Nephron (organoid): ENCODE data around the gene ADAMTSL3.

Source experiments
- H3K27ac Mint-ChIP-seq, 3 experiments: 2 replicates each; pipeline ENCODE4 v1.8.0; 2020; ENCODE audit warnings: mixed read lengths in 3 of 3, mild to moderate bottlenecking in 2 of 3, moderate library complexity in 1 of 3
- H3K27me3 Mint-ChIP-seq: 2 replicates; pipeline ENCODE4 v1.8.0; 2021; ENCODE audit warnings: low read depth, mild to moderate bottlenecking, moderate library complexity, mixed read lengths
- H3K36me3 Mint-ChIP-seq: 2 replicates; pipeline ENCODE4 v1.8.0; 2020; ENCODE audit warnings: low read depth, mixed read lengths
- H3K4me1 Mint-ChIP-seq: 2 replicates; pipeline ENCODE4 v1.8.0; 2020; ENCODE audit warnings: mixed read lengths
- H3K4me3 Mint-ChIP-seq, 3 experiments: 2 replicates each; pipeline ENCODE4 v1.8.0; 2020; ENCODE audit warnings: mild to moderate bottlenecking in 3 of 3, mixed read lengths in 3 of 3, moderate library complexity in 2 of 3
- H3K9me3 Mint-ChIP-seq: 2 replicates; pipeline ENCODE4 v1.8.0; 2020; ENCODE audit warnings: mixed read lengths
- TF ChIP-seq, protein P1 (sequence below), 3 experiments: fragments of 200-600 bp; sonication (generic); IDR thresholded peaks; one replicate each; pipeline ENCODE4 v1.5.0; 2021; ENCODE audit warnings: antibody characterized with exemption in 3 of 3; ENCODE audit not compliant: unreplicated experiment in 3 of 3

Gene ADAMTSL3

GRCh38 chr15:83930392-83931212, 276.7 kb downstream of the ADAMTSL3 start:
- H3K9me3 Mint-ChIP-seq, result peaks cover 10% of the 10 kb centered on the region
- H3K27ac Mint-ChIP-seq, result peak overlapping the region in 2 of 3 experiments; percentile 24 to 54
- no peak overlapping the region for H3K4me3 Mint-ChIP-seq
- H3K27me3 Mint-ChIP-seq, result no peaks in the 10 kb centered on the region
- H3K4me1 Mint-ChIP-seq, result peaks cover 10% of the 10 kb centered on the region
- TF ChIP-seq, protein P1, sequence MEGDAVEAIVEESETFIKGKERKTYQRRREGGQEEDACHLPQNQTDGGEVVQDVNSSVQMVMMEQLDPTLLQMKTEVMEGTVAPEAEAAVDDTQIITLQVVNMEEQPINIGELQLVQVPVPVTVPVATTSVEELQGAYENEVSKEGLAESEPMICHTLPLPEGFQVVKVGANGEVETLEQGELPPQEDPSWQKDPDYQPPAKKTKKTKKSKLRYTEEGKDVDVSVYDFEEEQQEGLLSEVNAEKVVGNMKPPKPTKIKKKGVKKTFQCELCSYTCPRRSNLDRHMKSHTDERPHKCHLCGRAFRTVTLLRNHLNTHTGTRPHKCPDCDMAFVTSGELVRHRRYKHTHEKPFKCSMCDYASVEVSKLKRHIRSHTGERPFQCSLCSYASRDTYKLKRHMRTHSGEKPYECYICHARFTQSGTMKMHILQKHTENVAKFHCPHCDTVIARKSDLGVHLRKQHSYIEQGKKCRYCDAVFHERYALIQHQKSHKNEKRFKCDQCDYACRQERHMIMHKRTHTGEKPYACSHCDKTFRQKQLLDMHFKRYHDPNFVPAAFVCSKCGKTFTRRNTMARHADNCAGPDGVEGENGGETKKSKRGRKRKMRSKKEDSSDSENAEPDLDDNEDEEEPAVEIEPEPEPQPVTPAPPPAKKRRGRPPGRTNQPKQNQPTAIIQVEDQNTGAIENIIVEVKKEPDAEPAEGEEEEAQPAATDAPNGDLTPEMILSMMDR (IDR thresholded peaks at IDR 0.05; ENCODE audit: unreplicated experiment in 3 of 3), result no peak
- H3K36me3 Mint-ChIP-seq, result no peaks in the 10 kb centered on the region

DNA sequence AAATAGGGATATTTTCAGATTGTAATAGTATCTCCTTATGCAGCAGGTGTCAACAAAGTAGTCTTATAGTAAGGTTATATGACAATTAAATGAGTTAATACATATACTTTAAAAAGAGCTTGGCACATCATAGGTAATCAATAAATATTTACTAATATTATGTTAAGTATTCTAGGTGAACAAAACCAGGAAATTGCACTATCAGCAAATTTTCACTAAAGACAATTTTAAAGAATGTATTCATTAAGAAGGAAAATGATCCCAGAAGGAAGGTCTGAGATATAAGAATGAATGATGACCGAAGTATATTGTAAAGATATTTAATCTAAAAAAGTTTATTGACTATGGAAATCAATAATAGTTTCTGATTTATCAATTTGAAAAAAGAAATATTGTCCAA, 281.9 kb downstream of the ADAMTSL3 start:
- peaks cover 10% of the 10 kb centered on the region for H3K9me3 Mint-ChIP-seq
- H3K36me3 Mint-ChIP-seq, result no peaks in the 10 kb centered on the region
- H3K27ac Mint-ChIP-seq, result no peak overlapping the region
- H3K4me1 Mint-ChIP-seq, result peaks cover 3% of the 10 kb centered on the region
- H3K4me3 Mint-ChIP-seq, result no peak overlapping the region
- TF ChIP-seq, protein P1 (IDR thresholded peaks at IDR 0.05; ENCODE audit: unreplicated experiment in 3 of 3), result no peak
- H3K27me3 Mint-ChIP-seq, result no peaks in the 10 kb centered on the region

- H3K36me3 Mint-ChIP-seq, result no peaks in the 10 kb centered on the region
- TF ChIP-seq, protein P1 (IDR thresholded peaks at IDR 0.05; ENCODE audit: unreplicated experiment in 3 of 3), result no peak
Observed at GRCh38 chr15:83940136-83940535, 286.2 kb downstream of the ADAMTSL3 start.

DNA sequence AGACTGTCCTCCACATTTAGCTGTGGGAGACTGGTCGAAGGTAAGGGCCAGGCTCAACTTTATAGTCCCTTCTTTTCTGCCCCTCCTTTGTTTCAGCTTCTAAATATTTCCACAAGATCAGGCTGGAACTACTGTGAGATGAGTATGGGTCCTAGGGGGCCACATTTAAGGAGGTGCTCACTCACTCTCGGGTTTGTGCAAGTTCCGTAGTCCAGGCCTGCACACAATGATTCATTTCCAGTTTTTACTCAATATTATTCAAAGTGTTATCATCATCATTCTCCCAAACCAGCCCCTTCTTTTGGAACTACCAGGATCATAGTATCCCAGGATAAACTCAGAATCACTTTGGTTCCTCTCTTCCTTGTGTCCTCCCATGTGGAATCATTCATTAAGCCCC, 289.1 kb downstream of the ADAMTSL3 start:
- Mint-ChIP-seq H3K4me1 (no peaks in the 10 kb centered on the region), H3K27me3 (no peaks in the 10 kb centered on the region), H3K9me3 (peaks cover 4% of the 10 kb centered on the region), H3K4me3 (no peak overlapping the region), H3K27ac (no peak overlapping the region), H3K36me3 (no peaks in the 10 kb centered on the region)
- TF ChIP-seq, protein P1 (IDR thresholded peaks at IDR 0.05; ENCODE audit: unreplicated experiment in 3 of 3), result no peak

More at GRCh38 chr15:83940136-83940535, 286.2 kb downstream of the ADAMTSL3 start:
- Mint-ChIP-seq H3K9me3 (no peaks in the 10 kb centered on the region), H3K4me1 (no peaks in the 10 kb centered on the region), H3K27me3 (no peaks in the 10 kb centered on the region), H3K27ac (no peak overlapping the region), H3K4me3 (no peak overlapping the region)

DNA sequence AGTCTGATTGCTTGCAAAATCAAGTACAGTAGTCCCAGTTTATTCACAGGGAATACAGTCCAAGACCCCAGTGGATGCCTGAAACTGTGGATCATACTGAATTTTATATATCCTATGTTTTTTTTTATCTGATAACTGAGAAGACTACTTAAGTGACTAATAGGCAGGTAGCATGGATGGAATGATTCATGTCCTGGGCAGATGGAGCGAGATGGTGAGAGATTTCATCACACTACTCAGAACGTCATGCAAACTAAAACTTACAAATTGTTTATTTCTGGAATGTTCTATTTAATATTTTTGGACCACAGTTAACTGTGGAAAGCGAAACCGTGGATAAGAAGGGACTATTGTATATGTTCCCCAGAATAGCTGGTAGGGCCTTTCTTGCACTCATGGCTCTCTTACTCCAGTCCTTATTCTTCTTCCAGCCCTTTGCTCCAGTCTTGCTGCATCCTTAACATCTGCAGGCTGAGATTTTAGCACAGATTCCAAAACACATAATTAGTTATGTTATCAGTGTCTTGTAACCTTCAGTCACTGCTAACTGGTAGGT, 290.0 kb downstream of the ADAMTSL3 start:
- Mint-ChIP-seq H3K27ac (no peak overlapping the region), H3K9me3 (peaks cover 4% of the 10 kb centered on the region), H3K4me1 (no peaks in the 10 kb centered on the region), H3K4me3 (no peak overlapping the region), H3K36me3 (no peaks in the 10 kb centered on the region), H3K27me3 (no peaks in the 10 kb centered on the region)
- TF ChIP-seq, protein P1 (IDR thresholded peaks at IDR 0.05; ENCODE audit: unreplicated experiment in 3 of 3), result no peak
